GM18867 (cell line): ENCODE results near the gene SLC39A6.
"Not testable (repeated sequence)": the region's sequence is repeated elsewhere in the genome, so short reads cannot be mapped to it uniquely, and the experiment has no call there.

Experiments
- ATAC-seq: cut with Tn5 transposase; IDR thresholded peaks from one replicate; pipeline ENCODE4 v1.9.1; 2021; ENCODE audit warnings: mild to moderate bottlenecking, moderate library complexity; ENCODE audit not compliant: unreplicated experiment

The SLC39A6 gene

GRCh38 chr18:36066001-36066400, 63.1 kb downstream of the SLC39A6 start:
- no peak for ATAC-seq

DNA sequence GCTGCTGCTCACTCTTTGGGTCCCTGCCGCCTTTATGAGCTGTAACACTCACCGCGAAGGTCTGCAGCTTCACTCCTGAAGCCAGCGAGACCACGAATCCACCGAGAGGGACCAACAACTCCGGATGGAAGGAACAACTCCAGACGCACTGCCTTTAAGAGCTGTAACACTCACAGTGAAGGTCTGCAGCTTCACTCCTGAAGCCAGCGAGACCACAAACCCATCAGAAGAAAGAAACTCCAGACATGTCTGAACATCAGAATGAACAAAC, 64.4 kb downstream of the SLC39A6 start:
- not testable (repeated sequence) for ATAC-seq

- ATAC-seq, result no peak
Observed at GRCh38 chr18:36064027-36064808, 64.9 kb downstream of the SLC39A6 start.

DNA sequence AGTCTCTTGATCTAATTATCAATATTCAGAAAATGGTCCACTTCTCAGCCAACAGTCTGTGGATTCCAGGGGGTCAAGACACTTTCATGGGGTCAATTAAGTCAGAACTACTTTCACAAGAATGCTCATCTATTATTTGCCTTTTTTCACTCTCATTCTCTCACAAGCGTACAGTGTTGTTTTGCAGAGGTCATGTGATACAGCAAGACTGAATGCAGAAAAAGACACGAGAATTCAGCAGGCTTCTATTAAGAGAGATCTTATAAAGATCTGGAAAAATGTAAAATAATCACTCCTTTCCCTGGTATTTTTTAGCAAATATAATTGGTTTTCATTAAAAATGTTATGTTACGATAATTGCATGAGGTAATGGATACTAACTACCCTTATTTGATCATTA, 70.5 kb downstream of the SLC39A6 start:
- ATAC-seq, result no peak
